SHP77 treated with DMSO at 0.1 percent for 48 hours (cell line): ENCODE data around the gene UAP1L1.

Source experiments
- DNase-seq: peaks from one replicate; lab custom pipeline; 2025; lab: John Stamatoyannopoulos, UW

UAP1L1 gene

GRCh38 chr9:137041124-137041523 is 36.2 kb upstream of the UAP1L1 start:
- no peak for DNase-seq

- DNase-seq: no peak
Measured at GRCh38 chr9:137042751-137043727, 34.3 kb upstream of the UAP1L1 start.

GRCh38 chr9:137044037-137044436 is 33.3 kb upstream of the UAP1L1 start:
- DNase-seq: no peak

GRCh38 chr9:137044502-137045177 is 32.7 kb upstream of the UAP1L1 start:
- no peak for DNase-seq

GRCh38 chr9:137045294-137046087 is 31.8 kb upstream of the UAP1L1 start:
- DNase-seq: no peak

- peak; percentile 53 for DNase-seq
Measured at GRCh38 chr9:137046088-137046787, 31.1 kb upstream of the UAP1L1 start, which contains the start of gene NPDC1. NPDC1 (minus strand) TSS chr9:137046177; CDS start chr9:137045989, 188 bp downstream.

- no peak for DNase-seq
Measured at GRCh38 chr9:137048655-137049543, 28.4 kb upstream of the UAP1L1 start.

- peak; percentile 37 for DNase-seq
Measured at GRCh38 chr9:137049544-137050449, 27.5 kb upstream of the UAP1L1 start.

GRCh38 chr9:137050570-137050969 is 26.7 kb upstream of the UAP1L1 start:
- DNase-seq: no peak

GRCh38 chr9:137051145-137051724 is 26.1 kb upstream of the UAP1L1 start:
- DNase-seq: no peak

- DNase-seq: no peak
Measured at GRCh38 chr9:137052293-137052692, 25.0 kb upstream of the UAP1L1 start.

- DNase-seq: no peak
Measured at GRCh38 chr9:137052998-137053943, 24.0 kb upstream of the UAP1L1 start.

- no peak for DNase-seq
Measured at GRCh38 chr9:137053944-137054931, 23.1 kb upstream of the UAP1L1 start, which contains the start of gene ENTPD2. ENTPD2 (minus strand) TSS chr9:137054061; CDS start chr9:137053997, 64 bp downstream.

- DNase-seq: no peak
Measured at GRCh38 chr9:137054932-137055384, 22.4 kb upstream of the UAP1L1 start.

GRCh38 chr9:137055385-137056364 is 21.6 kb upstream of the UAP1L1 start:
- DNase-seq: no peak
